ENCODE measurements around the gene FYCO1. TPM values are rescaled to one million over a fixed set of nuclear protein-coding genes. Genes with fewer than 3 reads are reported as not detected.

FYCO1 gene
- total and polyA plus RNA-seq, 2 of the 8 experiments (the other 6 are each of a cell fraction or from before 2014, with no cell fraction given), result 4.8 to 10.8 TPM

- Histone ChIP-seq H3K27ac (ENCODE audit: low read depth, low read length) (no peak overlapping the region), H3K9me3 (ENCODE audit: insufficient read depth in 2 of 2, low read depth in 1 of 2, low read length in 1 of 2) (no peaks in the 10 kb centered on the region), H2AK5ac (ENCODE audit: low read depth, low read length) (no peak overlapping the region), H3K4me3 (ENCODE audit: extremely low read depth in 1 of 4, insufficient read depth in 2 of 4, low read depth in 3 of 4, low read length in 4 of 4) (no peak overlapping the region), H2AFZ (ENCODE audit: low read length) (no peak overlapping the region), H3K4me2 (ENCODE audit: insufficient read depth in 1 of 2, low read depth in 2 of 2, low read length in 2 of 2) (no peak overlapping the region), H2BK120ac (replicated peaks; ENCODE audit: low read depth, low read length) (no peak overlapping the region), H4K20me1 (replicated peaks in 1 of 2; ENCODE audit: control insufficient read depth in 1 of 2, insufficient read depth in 2 of 2, low read length in 2 of 2) (no peaks in the 10 kb centered on the region), H3K14ac (ENCODE audit: insufficient read length) (no peak overlapping the region), H3K27me3 (replicated peaks in 1 of 4; ENCODE audit: control insufficient read depth in 3 of 4, extremely low read depth in 1 of 4, insufficient read depth in 3 of 4, low read length in 3 of 4) (no peaks in the 10 kb centered on the region), H2BK15ac (ENCODE audit: low read length) (no peak overlapping the region), H3K56ac (replicated peaks; ENCODE audit: insufficient read length, low read depth, low read length) (no peak overlapping the region), H3K4me1 (replicated peaks in 1 of 4; ENCODE audit: control insufficient read depth in 3 of 4, insufficient read depth in 4 of 4, low read length in 3 of 4) (peaks cover 0 to 5% (median 0%) of the 10 kb centered on the region in 4 experiments; a peak in 2 of 7 replicates), H3K9ac (replicated peaks in 1 of 4; ENCODE audit: extremely low read depth in 1 of 4, low read depth in 3 of 4, low read length in 3 of 4) (no peak overlapping the region), H4K5ac (ENCODE audit: insufficient read length, low read depth, low read length) (no peak overlapping the region), H2BK20ac (ENCODE audit: low read length) (no peak overlapping the region), H3K36me3 (ENCODE audit: control insufficient read depth in 2 of 4, insufficient read depth in 4 of 4, low read length in 3 of 4) (no peaks in the 10 kb centered on the region), H3K18ac (ENCODE audit: extremely low read depth, low read length) (no peak overlapping the region), H4K8ac (ENCODE audit: extremely low read depth, insufficient read depth, low read length) (no peak overlapping the region), H3K23me2 (ENCODE audit: low read depth, low read length) (no peaks in the 10 kb centered on the region), H3K79me2 (ENCODE audit: control insufficient read depth in 1 of 2, insufficient read depth in 2 of 2, low read length in 2 of 2) (no peaks in the 10 kb centered on the region), H3K79me1 (ENCODE audit: low read depth, low read length) (no peaks in the 10 kb centered on the region), H3K4ac (replicated peaks; ENCODE audit: insufficient read length, low read depth, low read length) (no peak overlapping the region), H2BK12ac (ENCODE audit: low read depth, low read length) (no peak overlapping the region), H2BK5ac (ENCODE audit: low read depth, low read length) (no peak overlapping the region), H3K23ac (ENCODE audit: insufficient read length) (no peak overlapping the region), H4K91ac (replicated peaks; ENCODE audit: insufficient read length, low read length) (no peak overlapping the region)
- ChIA-PET POLR2A (ENCODE audit: partially characterized antibody) (no interaction called here), CTCF (ENCODE audit: partially characterized antibody) (interaction anchor here (0.6 to 1.5 kb wide), 6 partner anchors 13 to 342 kb away, joined by 3 to 5 read pairs (median 3); no protein-coding TSS in a partner anchor)
- 84% methylated on average over 6 of the region's 6 CpGs; no CpG with 5 or more reads in 1 of the 2 experiments for WGBS, 2 experiments (ENCODE audit: extremely low coverage in 1 of 2, insufficient coverage in 1 of 2, insufficient read length in 1 of 2, insufficient replicate concordance in 2 of 2, low coverage in 1 of 2, low lambda C conversion rate in 2 of 2, missing lambda C conversion rate in 1 of 2)
- no peak for DNase-seq (ENCODE audit: low read depth in 1 of 2, low spot score in 2 of 2)
- no peak for FAIRE-seq
- TF ChIP-seq CBX5 (IDR thresholded peaks at IDR 0.05; ENCODE audit: low read depth, low read length), result no peak
Measured at GRCh38 chr3:46030626-46031025, 35.0 kb upstream of the FYCO1 start.
